Calu3 (cell line): Measurements from ENCODE around the gene QPRT. TPM values are rescaled to one million over a fixed set of nuclear protein-coding genes. Genes with fewer than 3 reads are reported as not detected.

Source experiments
- BruUV-seq: library from RNA; stranded (reverse); fragments of 400-500 nt; replicated peaks from 2 replicates; lab custom pipeline; 2021; lab: Mats Ljungman, UMichigan
- CTCF ChIA-PET: fragments of 300-600 bp; sonication (Branson Sonifier 250); formaldehyde crosslinking; loops from one replicate; lab custom pipeline; 2022; ENCODE audit warnings: antibody characterized with exemption; lab: Charles Lee
- DNase-seq: peaks from one replicate; pipeline ENCODE4 v3.0.0; 2022
- H3K27ac Mint-ChIP-seq: one replicate; pipeline ENCODE4 v1.8.0; 2022; ENCODE audit warnings: mixed read lengths; ENCODE audit not compliant: unreplicated experiment
- H3K27me3 Mint-ChIP-seq: one replicate; pipeline ENCODE4 v1.8.0; 2022; ENCODE audit warnings: mixed read lengths; ENCODE audit not compliant: unreplicated experiment
- H3K36me3 Mint-ChIP-seq: one replicate; pipeline ENCODE4 v1.8.0; 2022; ENCODE audit warnings: mild to moderate bottlenecking, moderate library complexity, mixed read lengths; ENCODE audit not compliant: insufficient read depth, unreplicated experiment
- H3K4me1 Mint-ChIP-seq: one replicate; pipeline ENCODE4 v1.8.0; 2022; ENCODE audit warnings: mild to moderate bottlenecking, low read depth, mixed read lengths; ENCODE audit not compliant: unreplicated experiment
- H3K4me3 Mint-ChIP-seq: one replicate; pipeline ENCODE4 v1.8.0; 2022; ENCODE audit warnings: mild to moderate bottlenecking, low read depth, moderate library complexity, mixed read lengths; ENCODE audit not compliant: unreplicated experiment
- H3K9me3 Mint-ChIP-seq: one replicate; pipeline ENCODE4 v1.8.0; 2022; ENCODE audit warnings: low read depth, mixed read lengths; ENCODE audit not compliant: unreplicated experiment
- CTCF ChIP-seq: fragments of 200-600 bp; IDR thresholded peaks from one replicate; pipeline ENCODE4 v1.8.0; 2022; ENCODE audit warnings: antibody characterized with exemption; ENCODE audit not compliant: unreplicated experiment
- intact Hi-C: fragments of 100-400 bp; cut with micrococcal nuclease; formaldehyde crosslinking; loops from one replicate; pipeline ENCODE4 v1.10.0; 2022; ENCODE audit not compliant: unreplicated experiment
- total RNA-seq: library from RNA; stranded (reverse); gene quantifications from 2 replicates; pipeline ENCODE4 v1.2.3, GENCODE V29; 2022

The QPRT gene
- total RNA-seq, 1 experiment from 2014 or later: 4.6 TPM

GRCh38 chr16:29667755-29668154 is 11.2 kb upstream of the QPRT start:
- Mint-ChIP-seq H3K4me1 (peaks cover 8% of the 10 kb centered on the region), H3K27me3 (no peaks in the 10 kb centered on the region), H3K27ac (no peak overlapping the region), H3K36me3 (no peaks in the 10 kb centered on the region), H3K9me3 (no peaks in the 10 kb centered on the region), H3K4me3 (no peak overlapping the region)
- DNase-seq: no peak
- no peak for TF ChIP-seq CTCF
- BruUV-seq: no TSS peak
- CTCF ChIA-PET: no interaction called here
- intact Hi-C loops: no loop called here

DNA sequence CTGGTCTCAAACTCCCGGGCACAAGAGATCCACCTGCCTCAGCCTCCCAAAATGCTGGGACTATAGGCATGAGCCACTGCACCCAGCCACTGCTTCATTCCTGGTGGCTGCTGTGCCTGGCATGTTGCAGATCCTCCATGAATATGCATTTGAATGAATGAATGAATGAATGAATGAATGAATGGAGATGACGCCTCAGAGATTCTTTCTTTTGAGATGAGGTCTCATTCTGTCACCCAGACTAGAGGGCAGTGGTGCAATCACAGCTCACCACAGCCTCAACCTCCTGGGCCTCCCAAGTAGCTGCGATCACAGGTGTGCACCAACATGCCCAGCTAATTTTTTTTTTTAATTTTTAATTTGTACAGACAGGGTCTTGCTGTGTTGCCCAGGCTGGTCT is 10.7 kb upstream of the QPRT start:
- H3K9me3 Mint-ChIP-seq: no peaks in the 10 kb centered on the region
- TF ChIP-seq CTCF: no peak
- H3K4me1 Mint-ChIP-seq: peaks cover 8% of the 10 kb centered on the region
- CTCF ChIA-PET: no interaction called here
- no peaks in the 10 kb centered on the region for H3K36me3 Mint-ChIP-seq
- BruUV-seq: no TSS peak
- H3K27ac Mint-ChIP-seq: no peak overlapping the region
- intact Hi-C loops: no loop called here
- no peaks in the 10 kb centered on the region for H3K27me3 Mint-ChIP-seq
- H3K4me3 Mint-ChIP-seq: no peak overlapping the region
- DNase-seq: no peak

DNA sequence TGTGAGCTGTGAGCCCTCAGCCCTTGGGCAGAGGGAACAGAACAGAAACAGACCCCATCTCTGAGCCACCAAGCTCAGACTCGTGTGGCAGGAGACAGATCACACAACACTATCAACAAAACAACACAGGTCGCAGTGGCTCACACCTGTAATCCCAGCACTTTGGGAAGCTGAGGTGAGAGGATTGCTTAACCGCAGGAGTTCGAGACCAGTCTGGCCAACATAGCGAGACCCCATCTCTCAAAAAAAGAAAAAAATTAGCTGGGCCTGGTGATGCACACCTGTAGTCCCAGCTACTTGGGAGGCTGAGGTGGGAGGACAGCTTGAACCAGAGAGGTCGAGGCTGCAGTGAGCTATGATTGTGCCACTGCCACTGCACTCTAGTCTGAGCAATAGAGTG is 5.5 kb upstream of the QPRT start:
- no peaks in the 10 kb centered on the region for H3K4me1 Mint-ChIP-seq
- CTCF ChIA-PET: no interaction called here
- no peak overlapping the region for H3K4me3 Mint-ChIP-seq

GRCh38 chr16:29674188-29674587 is 4.8 kb upstream of the QPRT start:
- DNase-seq: no peak
- H3K27ac Mint-ChIP-seq: no peak overlapping the region
- no TSS peak for BruUV-seq
- H3K27me3 Mint-ChIP-seq: no peaks in the 10 kb centered on the region
- intact Hi-C loops: no loop called here
- CTCF ChIA-PET: no interaction called here
- H3K4me3 Mint-ChIP-seq: no peak overlapping the region
- no peaks in the 10 kb centered on the region for H3K36me3 Mint-ChIP-seq
- no peak for TF ChIP-seq CTCF
- no peaks in the 10 kb centered on the region for H3K9me3 Mint-ChIP-seq
- H3K4me1 Mint-ChIP-seq: no peaks in the 10 kb centered on the region

More for the DNA sequence above, 5.5 kb upstream of the QPRT start:
- Mint-ChIP-seq H3K27ac (no peak overlapping the region), H3K36me3 (no peaks in the 10 kb centered on the region), H3K27me3 (no peaks in the 10 kb centered on the region), H3K9me3 (no peaks in the 10 kb centered on the region)
- no peak for DNase-seq
- BruUV-seq: no TSS peak
- intact Hi-C loops: no loop called here
- no peak for TF ChIP-seq CTCF
